NCI-H2227 (cell line): ENCODE results near the gene CARD19.

Experiments used
- DNase-seq: peaks from one replicate; lab custom pipeline; 2025; ENCODE audit not compliant: unreplicated experiment; lab: John Stamatoyannopoulos, UW

The CARD19 gene

DNA sequence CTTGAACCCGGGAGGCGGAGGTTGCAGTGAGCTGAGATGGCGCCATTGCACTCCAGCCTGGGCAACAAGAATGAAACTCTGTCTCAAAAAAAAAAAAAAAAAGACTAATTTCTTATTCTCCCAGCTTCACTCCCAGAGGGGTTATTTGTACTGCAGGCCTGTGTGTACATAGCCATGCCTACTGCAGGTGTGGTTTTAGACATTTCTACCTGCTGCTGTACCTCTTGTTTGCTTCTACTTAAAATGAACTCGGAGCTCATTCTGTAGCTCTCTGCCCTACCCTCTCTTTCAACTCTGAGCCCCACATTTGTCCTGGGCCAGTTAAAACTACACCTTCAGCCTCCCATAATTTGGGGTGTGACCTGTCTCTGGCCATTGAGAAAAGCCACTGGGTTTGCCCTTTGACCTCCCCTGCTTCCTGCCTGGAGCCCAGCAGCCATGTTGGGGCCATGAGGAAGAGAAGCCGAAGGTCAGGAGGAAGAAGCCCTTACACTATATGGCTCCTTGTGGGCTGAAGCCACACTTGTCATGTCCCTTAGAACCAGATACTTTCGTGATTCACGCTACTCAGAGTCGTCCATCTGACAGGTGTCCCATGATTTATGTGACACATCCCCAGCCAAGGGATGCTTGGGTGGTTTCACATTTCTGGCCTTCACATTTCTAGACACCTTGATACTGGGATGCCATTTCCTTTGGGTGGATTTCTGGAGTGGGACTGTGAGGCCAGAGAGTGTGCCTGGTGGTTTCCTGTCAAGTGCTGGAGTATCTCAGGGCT lies 9.4 kb upstream of the CARD19 start:
- no peak for DNase-seq

DNA sequence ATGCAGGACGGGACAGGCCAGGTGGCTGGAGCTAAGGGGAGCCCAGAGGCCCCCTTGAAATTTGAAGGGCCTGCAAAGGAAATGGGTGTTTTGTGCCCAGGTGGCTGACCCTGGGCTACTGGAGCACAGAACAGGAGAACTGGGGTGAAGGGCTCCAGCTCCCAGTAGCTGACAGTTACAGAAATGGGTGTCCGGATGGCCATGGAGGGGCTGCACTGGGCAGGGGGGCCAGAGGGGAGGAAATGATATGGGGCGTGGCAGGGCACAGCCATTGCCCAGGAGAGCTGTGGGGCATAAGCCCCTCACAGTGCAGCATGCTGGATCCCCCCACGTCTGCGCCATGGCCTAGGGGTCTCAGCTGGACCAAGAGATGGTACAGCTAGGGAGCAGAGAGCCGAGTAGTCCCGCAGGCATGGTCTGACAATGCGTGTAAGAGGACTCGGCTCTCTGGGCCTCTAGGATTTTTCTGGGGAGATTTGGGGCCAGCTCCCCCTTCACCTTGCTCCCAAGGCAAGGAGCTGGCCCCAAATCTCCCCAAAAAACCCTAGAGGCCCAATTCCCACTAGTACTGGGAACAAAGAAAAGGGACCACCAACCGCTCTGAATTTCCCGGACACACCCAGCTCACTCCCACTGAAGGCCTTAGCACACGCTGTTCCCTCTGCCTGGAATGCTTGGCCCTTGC lies 7.9 kb upstream of the CARD19 start:
- no peak for DNase-seq

DNA sequence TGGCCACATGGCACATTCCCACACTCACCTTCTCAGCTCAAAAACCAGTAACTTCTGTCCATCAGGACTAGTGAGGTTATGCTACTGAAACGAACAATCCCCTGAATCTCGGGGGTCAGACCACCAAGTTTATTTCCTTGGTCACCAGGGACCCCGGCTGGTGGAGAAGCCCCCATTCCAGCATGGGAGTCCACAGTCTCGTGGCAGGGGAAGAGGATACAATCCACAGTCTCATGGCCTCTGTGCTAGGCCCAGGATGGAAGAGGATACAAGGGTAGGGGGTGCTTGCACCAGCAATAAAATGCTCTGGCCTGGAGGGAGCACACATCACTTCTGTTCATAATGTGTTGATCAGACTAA lies 7.4 kb upstream of the CARD19 start:
- no peak for DNase-seq

DNA sequence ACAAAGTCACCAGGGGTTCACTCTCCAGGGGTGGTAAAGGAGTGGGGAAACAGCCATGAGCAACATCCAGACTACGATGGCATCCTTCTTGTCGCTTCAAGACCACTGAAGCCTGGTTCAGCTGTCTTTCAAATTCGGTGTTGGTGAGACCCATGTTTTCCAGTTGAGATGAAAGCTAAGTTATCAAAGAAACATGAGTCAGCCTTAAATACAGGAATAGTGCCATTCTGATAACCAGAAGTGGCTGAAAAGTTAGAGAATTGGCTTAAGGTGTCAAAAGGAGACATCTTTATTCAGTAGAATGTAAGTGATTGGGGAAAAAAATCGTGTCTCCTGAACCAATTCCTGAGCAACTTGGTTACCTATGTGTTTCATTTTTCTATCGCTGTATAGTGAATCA lies 7.0 kb upstream of the CARD19 start:
- DNase-seq: no peak

DNA sequence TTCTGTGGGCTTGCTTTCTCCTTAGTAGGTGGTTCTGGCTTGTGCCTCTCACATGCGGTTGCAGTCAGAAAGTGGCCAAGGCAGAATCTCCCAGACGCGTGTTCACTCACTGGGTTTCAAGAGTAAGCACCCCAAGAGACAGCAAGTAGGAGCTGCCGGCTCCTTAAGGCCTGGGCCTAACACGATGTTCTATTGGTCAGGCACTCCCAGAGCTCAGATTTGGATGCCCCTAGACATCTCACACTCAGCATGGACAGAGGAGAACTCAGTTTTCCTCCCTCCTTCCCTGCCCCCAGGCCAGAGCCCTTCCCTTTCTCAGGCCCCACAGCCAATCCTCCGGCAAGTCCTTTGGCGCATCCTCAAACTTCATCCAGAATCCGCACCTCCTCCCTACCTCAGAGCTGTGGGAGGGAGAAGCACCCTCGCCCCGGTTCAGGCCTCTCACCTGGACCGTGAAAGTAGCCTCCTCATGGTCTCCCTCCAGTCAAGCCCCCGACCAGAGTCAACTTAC lies 6.5 kb upstream of the CARD19 start:
- DNase-seq: no peak

DNA sequence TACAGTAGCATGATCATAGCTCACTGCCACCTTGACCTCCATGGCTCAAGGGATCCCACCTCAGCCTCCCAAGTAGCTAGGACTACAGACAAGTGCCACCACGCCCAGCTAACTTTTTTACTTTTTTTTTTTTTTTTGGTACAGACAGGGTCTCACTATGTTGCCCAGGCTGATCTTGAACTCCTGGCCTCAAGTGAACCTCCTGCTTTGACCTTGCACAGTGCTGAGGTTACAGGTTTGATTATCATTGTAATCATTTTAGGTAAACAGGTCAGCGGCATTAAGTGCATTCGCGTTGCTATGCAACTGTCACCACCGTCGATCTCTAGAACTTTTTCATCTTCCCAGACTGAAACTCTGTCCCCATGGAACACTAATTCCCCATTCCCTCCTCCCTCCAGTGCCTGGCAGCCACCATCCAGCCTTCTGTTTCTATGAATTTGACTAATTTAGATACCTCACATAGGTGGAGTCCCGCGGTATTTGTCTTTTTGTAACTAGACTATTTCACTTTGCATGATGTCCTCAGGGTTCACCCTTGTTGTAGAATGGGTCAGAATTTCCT lies 5.8 kb upstream of the CARD19 start:
- no peak for DNase-seq

DNA sequence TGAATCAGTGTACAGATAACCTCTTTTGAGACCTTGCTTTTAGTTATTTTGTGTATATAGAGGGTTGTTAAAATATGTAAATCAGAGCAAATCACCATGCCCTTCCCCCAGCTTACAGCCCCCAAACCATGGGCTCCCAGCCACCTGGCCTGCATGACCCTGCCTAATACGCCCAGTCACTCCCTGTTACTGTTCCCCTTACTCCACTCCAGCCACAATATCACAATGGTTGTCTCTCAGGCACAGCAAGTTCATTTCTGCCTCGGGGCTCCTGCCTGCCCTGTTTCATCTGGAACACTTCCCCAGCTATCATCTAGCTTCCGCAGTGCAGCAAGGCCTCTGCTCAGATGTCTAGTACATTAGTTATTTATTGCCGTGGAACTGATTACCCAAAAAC lies 5.0 kb upstream of the CARD19 start:
- no peak for DNase-seq

DNA sequence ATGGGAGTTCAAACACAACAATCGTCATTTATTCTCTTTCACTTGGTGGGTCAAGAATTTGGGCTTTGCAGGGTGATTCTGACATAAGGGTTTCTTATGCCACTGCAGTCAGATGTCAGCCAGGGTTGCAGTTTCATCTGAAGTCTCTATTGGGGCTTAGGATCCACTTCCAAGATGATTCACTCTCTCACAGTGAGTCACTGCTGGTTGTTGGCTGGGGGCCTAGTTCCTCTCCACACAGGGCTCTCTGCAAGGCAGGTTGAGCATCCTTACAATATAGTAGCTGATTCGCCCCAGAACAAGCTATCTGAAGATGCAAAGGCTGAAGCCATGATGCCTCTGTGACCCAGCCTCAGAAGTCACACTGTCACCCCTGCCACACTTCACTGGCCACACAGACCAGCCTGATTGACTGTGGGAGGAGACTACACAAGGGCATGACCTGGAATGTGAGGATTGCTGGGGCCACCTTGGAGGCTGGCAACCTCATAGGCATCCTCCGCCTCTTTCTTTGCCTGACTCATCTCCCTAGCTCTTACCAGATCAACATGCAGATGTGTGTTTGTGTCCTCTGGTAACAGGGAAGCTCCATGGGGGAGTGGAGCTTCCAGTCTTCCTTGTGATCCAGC lies 4.5 kb upstream of the CARD19 start:
- no peak for DNase-seq

DNA sequence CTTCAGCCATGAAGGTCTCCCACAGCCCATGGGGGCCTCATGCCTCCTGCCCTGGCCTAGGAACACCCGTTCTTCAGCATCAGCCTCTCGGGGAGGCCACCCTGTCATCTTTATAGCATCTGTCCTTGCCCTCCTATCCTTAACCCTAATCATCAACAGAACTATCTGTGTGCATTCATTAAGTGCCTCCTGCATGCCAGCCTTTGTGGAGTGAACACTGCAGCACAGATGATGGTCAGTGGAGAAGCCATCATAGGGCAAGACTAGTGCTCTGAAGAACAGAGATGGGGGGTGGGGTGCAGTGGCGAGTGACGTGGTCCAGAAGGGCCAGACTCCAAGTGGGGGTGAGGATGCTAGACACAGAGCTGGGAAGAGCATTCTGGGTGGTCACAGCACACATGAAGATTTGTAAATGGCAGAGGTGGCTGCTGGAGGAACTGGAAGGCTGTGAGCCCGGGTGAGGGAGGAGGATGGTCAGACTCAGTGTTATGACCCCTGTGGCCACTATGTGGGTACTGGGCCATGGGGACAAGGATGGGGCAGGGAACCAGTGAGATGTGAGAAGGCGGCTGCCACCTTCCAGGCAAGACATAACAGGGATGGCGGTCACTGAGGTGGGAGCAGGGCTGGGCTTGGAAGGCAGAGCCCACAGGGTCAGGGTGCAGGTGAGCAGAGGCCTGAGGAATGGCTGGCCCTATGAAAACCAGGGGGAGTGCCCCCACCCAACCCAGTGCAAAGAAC lies 3.6 kb upstream of the CARD19 start:
- DNase-seq: no peak

DNA sequence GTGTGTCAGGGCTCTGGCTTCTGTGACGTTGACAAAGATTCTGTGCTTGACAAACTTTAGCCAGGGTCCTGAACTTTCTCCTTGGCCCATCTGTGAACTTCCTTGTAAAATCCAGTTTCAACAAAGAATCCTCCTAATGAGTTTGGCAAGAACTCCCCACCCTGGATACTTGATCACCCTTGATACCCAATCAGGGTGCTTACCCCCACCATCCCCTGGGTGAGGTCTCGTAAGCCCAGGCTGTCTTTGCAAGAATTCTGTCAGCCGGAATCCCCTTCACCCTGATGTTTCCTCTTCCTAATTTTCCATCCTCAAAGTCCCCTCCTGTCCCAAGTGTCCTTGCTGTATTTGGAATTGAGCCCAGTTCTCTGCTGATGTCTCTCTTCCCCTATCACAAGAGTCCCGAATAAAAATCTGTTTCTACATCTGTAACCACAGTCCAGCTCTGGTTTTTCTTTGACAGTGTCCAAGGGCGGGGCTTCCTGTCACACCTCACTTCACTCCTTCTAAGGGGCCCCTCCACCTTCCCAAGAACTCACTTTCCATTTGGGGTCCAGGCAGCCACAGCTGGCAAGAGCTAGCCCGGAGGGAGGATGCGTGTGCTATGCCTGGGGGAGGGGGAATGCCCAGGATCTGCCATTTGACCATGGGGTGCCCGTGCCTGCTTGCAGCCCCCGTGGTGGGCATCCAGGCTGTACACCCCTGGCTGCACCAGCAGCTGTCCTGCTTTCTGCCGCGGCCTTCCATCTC lies 2.7 kb upstream of the CARD19 start:
- no peak for DNase-seq

DNA sequence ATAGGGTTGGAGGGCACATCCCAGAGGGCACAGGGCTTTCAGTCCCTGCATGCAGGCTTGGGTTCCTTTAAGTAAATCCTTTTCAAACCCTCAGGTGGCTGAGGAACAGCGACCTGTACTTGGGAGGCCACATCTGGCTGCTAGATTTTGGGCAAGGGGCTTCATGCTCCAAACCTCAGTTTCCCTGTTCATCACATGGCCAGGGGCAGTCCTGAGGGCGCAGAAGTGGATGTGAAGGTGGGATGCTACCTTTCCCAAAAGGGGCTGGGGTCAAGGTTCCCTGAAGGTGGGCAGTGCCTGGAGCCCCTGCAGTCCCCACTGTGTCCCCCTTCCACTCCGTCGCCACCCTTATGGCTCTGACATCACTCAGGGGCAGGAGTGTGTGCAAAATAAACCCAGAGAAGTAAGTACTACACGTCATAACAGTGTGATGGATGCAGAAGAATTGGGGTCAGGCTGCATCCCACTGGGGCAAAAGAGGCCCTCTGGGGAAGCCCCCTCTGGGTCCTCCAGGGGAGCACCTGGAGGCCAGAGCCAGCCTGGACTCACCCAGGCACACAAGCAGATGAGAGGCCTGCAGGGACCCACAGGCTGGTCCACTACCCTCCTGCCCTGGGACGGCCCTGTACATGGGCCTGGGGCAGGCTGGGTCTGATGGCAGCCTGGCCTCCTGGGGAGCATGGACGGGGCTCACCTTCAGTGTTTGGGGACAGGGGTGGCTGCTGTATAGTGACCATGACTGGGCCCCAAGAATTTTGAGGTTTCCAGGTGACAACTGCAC lies 1.9 kb upstream of the CARD19 start:
- no peak for DNase-seq

DNA sequence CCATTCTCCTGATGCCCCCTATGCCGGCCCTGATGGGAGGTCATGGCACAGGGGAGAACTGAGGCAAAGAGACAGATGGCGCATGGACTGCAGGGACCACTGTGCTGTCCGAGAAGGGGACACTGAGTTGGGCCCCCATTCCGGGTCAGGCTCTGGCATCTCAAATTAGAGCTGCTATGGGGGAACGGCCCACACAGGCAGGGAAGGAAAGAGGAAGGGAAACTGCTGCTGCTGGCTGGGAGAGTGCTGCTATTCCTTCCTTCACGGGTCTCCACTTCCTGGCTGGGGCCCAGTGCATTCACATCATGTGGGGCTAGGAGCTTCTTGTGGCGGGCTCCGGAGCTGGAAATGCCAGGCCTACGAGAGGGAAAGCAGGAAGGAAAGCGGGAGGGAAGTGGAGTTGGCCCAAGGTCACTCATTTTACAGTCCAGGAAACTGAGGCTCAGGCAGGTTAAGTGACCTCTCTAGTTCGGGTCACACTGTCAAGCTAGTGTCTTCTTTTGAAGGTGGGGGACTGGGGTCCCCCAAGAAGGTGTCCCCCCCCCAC lies 1.3 kb upstream of the CARD19 start:
- DNase-seq: peak; percentile 31

DNA sequence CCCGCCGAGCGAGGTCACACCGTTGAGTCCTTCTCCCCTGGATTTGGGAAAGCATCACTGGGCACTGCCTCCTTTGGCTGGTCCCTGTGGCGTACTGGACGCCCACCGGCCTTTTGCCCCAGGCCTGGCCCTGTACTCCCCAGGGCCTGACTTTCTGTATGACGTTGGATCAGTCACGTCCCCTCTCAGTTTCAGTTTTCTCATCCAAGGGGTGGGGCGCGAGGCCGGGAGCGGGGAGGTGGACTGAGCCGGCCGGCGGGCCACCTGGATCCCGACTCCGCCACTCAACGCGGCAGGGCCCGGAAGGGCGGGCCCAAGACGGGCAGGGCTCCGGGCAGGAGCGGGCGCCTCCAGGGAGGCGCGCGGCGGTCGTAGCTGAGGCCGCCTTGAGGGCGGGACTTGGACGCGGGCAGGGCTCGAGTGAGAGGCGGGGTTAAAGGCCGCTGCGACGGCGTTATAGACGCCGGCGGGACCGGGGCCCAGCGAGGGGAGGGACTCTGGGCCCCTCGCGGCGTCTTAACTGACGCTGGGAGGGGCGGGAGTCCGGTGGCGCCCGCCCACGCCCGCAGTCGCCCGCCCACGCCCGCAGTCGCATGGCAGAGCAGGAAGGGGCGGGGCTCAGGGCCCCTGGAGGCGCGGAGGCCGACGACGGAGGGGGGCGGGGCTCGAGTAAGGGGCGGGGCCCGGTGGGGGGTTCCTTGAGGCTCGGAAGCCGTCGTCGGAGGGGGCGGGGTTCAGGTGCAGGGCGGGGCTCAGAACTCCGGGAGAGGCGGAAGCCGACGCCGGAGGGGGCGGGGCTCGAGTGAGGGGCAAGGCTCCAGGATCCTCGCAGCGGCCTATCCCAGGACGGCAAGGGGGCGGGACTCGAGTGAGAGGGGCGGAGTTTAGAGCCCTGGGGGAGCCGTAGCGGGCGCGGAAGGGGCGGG lies 549 bp upstream of the CARD19 start:
- DNase-seq: peak; percentile 99

DNA sequence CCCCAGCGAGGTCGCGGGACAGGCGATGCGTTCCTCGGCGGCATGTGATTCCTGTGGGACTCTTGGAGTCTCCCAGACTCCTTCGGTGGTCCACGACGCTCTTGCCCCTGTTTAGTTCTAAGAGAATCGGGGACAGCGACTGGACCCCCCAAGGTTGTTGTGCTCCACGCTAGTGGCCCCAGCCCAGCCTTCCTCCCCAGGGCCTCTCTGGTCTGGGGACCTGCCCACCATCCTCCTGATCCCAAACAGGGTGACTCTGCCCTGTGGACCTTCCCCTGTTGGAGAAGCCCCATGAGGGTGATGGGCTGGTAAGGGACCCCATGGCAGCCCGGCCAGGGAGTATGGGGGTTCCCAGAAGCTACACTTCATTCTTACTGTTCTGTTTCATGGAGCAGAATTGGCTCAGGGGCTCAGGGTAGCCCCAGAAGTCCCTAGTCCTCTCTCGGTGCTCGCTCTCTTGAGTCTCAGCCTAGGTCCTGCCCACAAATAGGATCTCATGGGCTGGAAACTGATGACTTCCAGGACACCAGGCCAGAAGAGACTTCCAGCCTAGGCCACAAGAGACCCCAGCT lies 880 bp downstream of the CARD19 start:
- no peak for DNase-seq

DNA sequence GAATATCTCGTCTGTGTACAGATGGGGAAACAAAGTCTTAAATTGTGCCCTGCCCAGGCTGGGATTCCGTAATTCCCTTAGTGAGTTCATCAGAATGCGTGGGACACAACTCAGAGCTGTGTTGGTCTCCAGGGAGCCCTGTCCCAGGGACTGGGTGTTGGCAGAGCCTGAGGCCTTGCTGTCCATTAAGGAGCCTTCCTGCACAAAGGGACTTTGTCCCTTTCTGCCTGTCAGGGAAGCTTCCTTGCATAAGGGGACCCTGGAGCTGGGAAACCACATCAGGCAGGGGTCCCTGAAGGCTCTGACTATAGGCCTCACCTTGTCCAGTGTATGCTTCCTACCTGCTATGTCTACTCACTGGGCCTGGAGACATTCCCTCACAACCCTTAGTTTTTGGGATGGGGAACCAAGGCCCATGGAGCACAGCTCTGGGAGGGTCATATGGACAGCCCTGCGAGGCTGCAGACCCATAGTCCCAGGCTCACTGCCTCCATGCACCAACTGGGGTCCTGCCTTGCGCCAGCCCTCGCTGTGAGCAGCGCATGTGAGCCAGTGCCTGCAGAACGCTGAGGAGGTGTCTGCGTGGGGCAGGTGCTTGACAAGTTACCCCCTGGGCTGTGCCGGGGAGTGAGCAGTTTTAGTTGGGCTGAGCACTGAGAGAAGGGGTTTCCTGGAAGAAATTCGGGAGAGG lies 1.6 kb downstream of the CARD19 start:
- no peak for DNase-seq

DNA sequence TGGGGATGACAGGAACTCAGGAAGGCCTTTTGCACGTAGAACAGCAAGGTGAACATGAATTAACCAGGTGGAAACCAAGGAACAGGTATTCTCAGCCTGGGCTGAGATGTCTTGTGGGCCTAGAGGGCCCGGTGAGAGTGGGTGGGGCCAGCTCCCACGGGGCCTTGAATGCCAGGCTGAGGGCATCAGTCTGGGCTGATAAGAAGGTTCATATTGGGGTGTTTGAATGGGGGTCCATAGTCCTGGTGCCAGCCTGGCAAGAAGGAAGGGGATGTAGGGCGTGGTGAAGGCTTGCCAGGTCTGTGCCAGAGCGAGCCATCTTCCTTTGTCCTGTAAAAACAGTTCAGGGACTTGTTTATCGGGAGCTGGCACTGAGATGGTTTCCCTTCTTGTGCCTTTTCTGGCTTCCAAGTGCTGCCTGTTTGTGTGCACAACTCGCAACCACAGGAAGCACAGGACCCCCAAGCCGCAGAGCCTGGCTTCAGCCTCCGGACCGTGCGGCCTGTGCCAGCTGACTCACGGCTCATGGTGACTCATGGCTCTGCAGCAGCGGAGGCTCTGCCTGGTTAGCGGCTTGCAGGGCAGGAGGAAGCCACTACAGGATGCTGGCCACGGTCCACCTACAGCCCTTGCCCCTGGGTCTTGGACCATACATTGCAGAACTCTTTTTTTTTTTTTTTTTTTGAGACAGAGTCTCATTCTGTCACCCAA lies 2.4 kb downstream of the CARD19 start:
- DNase-seq: peak; percentile 17
